Activated CD4-positive, alpha-beta memory T cell treated with anti-CD3 and anti-CD28 coated beads, Interleukin-2, amount 10 ng/mL, durations not matched to agents 7 days and 5 days (primary cell): ENCODE data around the gene TBR1. TPM values are rescaled to one million over a fixed set of nuclear protein-coding genes. Genes with fewer than 3 reads are reported as not detected.

Experiments used
- CTCF ChIA-PET: fragments of 350-600 bp; sonication (Branson Sonifier 250); formaldehyde crosslinking; loops from one replicate; lab custom pipeline; 2021; ENCODE audit warnings: antibody characterized with exemption, inconsistent platforms; lab: Charles Lee
- POLR2A ChIA-PET: fragments of 350-600 bp; sonication (Branson Sonifier 250); formaldehyde crosslinking; loops from one replicate; lab custom pipeline; 2021; ENCODE audit warnings: antibody characterized with exemption; lab: Charles Lee
- DNase-seq: peaks from one replicate; pipeline ENCODE4 v3.0.0-alpha.2; 2020
- H3K27ac Mint-ChIP-seq: one replicate; pipeline ENCODE4 v1.8.0; 2021; ENCODE audit warnings: mild to moderate bottlenecking, mixed read lengths
- H3K27me3 Mint-ChIP-seq: one replicate; pipeline ENCODE4 v1.8.0; 2021; ENCODE audit warnings: mixed read lengths
- H3K36me3 Mint-ChIP-seq: one replicate; pipeline ENCODE4 v1.8.0; 2021; ENCODE audit warnings: low read depth, mixed read lengths
- H3K4me1 Mint-ChIP-seq: one replicate; pipeline ENCODE4 v1.8.0; 2021; ENCODE audit warnings: mixed read lengths
- H3K4me3 Mint-ChIP-seq: one replicate; pipeline ENCODE4 v1.8.0; 2021; ENCODE audit warnings: mild to moderate bottlenecking, mixed read lengths
- H3K9me3 Mint-ChIP-seq: one replicate; pipeline ENCODE4 v1.8.0; 2021; ENCODE audit warnings: mixed read lengths
- total RNA-seq, 2 experiments: library from RNA; stranded (reverse); gene quantifications; one replicate each; pipeline ENCODE4 v1.2.3, GENCODE V29; 2021

Gene TBR1
- total RNA-seq, 2 experiments from 2014 or later = not detected

DNA sequence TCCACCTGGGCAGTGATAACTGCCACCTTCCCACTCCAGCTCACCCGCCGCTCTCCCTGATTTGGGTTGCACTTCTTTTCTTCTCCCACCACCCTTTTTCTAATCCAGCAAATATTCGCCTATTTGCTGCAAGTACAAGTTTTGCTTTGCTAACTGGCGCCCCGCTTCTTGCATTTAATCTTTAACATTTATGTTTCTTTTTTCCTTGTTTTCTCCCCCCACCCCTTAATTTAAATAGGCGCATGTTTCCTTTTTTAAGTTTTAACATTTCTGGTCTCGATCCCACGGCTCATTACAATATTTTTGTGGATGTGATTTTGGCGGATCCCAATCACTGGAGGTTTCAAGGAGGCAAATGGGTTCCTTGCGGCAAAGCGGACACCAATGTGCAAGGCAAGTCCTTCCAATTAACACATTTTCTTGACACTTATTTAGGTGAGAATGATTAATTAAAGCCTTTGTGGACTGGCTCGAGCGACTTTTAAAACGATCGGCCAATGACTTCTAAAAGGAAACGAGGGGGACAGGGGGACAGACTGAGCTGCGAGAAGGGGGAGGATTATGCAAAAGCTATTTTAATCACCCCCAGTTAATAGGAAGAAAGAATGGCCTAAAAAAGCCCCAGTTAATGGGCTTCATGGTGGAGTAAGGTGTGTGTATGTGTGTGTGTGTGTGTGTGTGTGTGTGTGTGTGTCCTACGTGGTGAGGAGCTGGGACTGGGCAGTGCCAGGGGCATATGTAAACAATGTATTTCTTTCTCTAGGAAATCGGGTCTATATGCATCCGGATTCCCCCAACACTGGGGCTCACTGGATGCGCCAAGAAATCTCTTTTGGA, 1.6 kb downstream of the TBR1 start:
- H3K4me3 Mint-ChIP-seq = peak overlapping the region; percentile 21
- peaks cover 49% of the 10 kb centered on the region for H3K4me1 Mint-ChIP-seq
- H3K27ac Mint-ChIP-seq = no peak overlapping the region
- ChIA-PET CTCF (no interaction called here), POLR2A (interaction anchor here (0.6 kb wide), 1 partner anchor 584 kb away, joined by 3 read pairs; no protein-coding TSS in a partner anchor)
- DNase-seq = no peak
- peaks cover 5% of the 10 kb centered on the region for H3K36me3 Mint-ChIP-seq
- no peaks in the 10 kb centered on the region for H3K9me3 Mint-ChIP-seq
- peaks cover 82% of the 10 kb centered on the region for H3K27me3 Mint-ChIP-seq

GRCh38 chr2:161418275-161418714, 2.2 kb downstream of the TBR1 start:
- H3K27me3 Mint-ChIP-seq = peaks cover 89% of the 10 kb centered on the region
- H3K4me3 Mint-ChIP-seq = peak overlapping the region; percentile 18
- DNase-seq = no peak
- peaks cover 5% of the 10 kb centered on the region for H3K36me3 Mint-ChIP-seq
- POLR2A ChIA-PET = no interaction called here
- H3K4me1 Mint-ChIP-seq = peaks cover 53% of the 10 kb centered on the region
- H3K27ac Mint-ChIP-seq = no peak overlapping the region
- CTCF ChIA-PET = no interaction called here
- no peaks in the 10 kb centered on the region for H3K9me3 Mint-ChIP-seq

DNA sequence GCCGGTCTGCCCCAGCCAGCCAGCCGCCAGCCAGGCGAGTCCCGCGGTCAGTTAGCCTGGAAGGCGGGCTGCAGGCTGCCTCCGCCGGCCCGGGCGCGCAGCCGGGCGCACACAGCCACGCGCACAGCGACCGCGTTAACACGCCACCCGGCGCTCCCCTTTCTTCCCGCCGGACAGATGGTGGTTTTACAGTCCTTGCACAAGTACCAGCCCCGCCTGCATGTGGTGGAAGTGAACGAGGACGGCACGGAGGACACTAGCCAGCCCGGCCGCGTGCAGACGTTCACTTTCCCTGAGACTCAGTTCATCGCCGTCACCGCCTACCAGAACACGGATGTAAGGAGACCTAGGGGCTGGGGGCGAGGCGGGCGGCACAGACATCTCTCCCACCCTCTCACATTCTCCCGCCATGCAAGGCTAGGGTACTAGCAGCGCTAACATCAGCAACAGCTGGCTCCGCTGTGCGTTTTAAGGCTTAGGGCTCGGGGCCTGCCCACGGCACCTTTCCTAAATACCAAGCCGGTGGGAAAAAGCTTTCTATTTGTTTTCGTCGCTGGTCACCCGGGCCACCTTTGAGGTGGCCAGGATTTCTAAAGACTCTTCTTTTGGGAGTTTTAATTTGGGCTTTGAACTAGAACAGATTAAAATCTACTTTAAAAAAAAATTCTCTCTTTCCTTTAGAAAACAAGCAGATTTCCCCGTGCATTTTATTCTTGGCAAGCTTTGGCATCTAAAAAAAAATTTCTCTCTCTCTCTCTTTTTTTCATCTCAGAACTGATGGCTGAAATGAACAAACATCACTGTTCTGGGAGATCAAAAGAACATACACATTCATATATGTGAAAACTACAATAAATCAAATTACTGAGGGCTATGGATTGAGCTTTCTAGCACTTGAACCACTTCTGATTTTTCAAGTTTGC, 2.9 kb downstream of the TBR1 start:
- ChIA-PET POLR2A (interaction anchor here (1.0 kb wide), 1 partner anchor 9 kb away, joined by 4 read pairs; no protein-coding TSS in a partner anchor), CTCF (no interaction called here)
- Mint-ChIP-seq H3K27me3 (peaks cover 84% of the 10 kb centered on the region), H3K27ac (no peak overlapping the region), H3K9me3 (no peaks in the 10 kb centered on the region), H3K36me3 (peaks cover 3% of the 10 kb centered on the region), H3K4me3 (peak overlapping the region; percentile 48), H3K4me1 (peaks cover 52% of the 10 kb centered on the region)
- DNase-seq = peak; percentile 20

- H3K27me3 Mint-ChIP-seq = peaks cover 91% of the 10 kb centered on the region
- H3K4me3 Mint-ChIP-seq = no peak overlapping the region
- H3K4me1 Mint-ChIP-seq = peaks cover 58% of the 10 kb centered on the region
- no peak overlapping the region for H3K27ac Mint-ChIP-seq
- DNase-seq = no peak
- ChIA-PET POLR2A (interaction anchor here (1.0 kb wide), 1 partner anchor 9 kb away, joined by 4 read pairs; no protein-coding TSS in a partner anchor), CTCF (no interaction called here)
- no peaks in the 10 kb centered on the region for H3K9me3 Mint-ChIP-seq
- peaks cover 7% of the 10 kb centered on the region for H3K36me3 Mint-ChIP-seq
Observed at GRCh38 chr2:161419638-161420190, 3.6 kb downstream of the TBR1 start.

GRCh38 chr2:161420406-161421074, 4.4 kb downstream of the TBR1 start:
- POLR2A ChIA-PET = interaction anchor here (1.4 kb wide), 1 partner anchor 113 kb away, joined by 5 read pairs; the partner anchor contains the start of gene PSMD14
- Mint-ChIP-seq H3K9me3 (no peaks in the 10 kb centered on the region), H3K4me1 (peaks cover 55% of the 10 kb centered on the region), H3K4me3 (no peak overlapping the region), H3K27me3 (peaks cover 92% of the 10 kb centered on the region), H3K27ac (no peak overlapping the region), H3K36me3 (peaks cover 5% of the 10 kb centered on the region)
- no peak for DNase-seq
- CTCF ChIA-PET = no interaction called here

DNA sequence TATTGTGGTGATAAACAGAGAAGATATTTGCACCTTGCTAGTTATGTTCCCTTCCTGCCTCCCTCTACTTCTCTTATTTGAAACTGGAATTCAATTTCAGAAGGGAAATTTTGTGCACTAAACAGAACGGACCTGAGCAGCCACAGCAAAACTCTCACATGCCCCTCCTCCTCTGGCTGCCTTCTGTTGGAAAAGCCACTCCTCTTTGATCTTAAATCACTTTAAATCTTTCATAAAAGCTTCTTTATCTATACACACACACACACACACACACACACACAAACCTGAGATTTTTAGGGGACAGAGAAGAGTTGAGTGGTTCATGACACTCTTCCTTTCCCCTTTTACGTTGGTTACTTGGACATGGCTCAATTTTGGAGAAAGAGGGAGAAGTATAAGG, 5.6 kb downstream of the TBR1 start:
- CTCF ChIA-PET = no interaction called here
- Mint-ChIP-seq H3K27ac (no peak overlapping the region), H3K4me3 (no peak overlapping the region), H3K4me1 (peaks cover 49% of the 10 kb centered on the region), H3K27me3 (peaks cover 90% of the 10 kb centered on the region), H3K9me3 (no peaks in the 10 kb centered on the region), H3K36me3 (peaks cover 11% of the 10 kb centered on the region)
- DNase-seq = no peak
- POLR2A ChIA-PET = interaction anchor here (1.4 kb wide), 1 partner anchor 114 kb away, joined by 5 read pairs; the partner anchor contains the start of gene PSMD14

GRCh38 chr2:161422816-161423403, 6.8 kb downstream of the TBR1 start:
- peak overlapping the region; percentile 24 for H3K27ac Mint-ChIP-seq
- POLR2A ChIA-PET = no interaction called here
- H3K27me3 Mint-ChIP-seq = peaks cover 87% of the 10 kb centered on the region
- DNase-seq = no peak
- peak overlapping the region; percentile 37 for H3K4me3 Mint-ChIP-seq
- CTCF ChIA-PET = no interaction called here
- H3K9me3 Mint-ChIP-seq = no peaks in the 10 kb centered on the region
- H3K36me3 Mint-ChIP-seq = peaks cover 18% of the 10 kb centered on the region
- peaks cover 47% of the 10 kb centered on the region for H3K4me1 Mint-ChIP-seq

DNA sequence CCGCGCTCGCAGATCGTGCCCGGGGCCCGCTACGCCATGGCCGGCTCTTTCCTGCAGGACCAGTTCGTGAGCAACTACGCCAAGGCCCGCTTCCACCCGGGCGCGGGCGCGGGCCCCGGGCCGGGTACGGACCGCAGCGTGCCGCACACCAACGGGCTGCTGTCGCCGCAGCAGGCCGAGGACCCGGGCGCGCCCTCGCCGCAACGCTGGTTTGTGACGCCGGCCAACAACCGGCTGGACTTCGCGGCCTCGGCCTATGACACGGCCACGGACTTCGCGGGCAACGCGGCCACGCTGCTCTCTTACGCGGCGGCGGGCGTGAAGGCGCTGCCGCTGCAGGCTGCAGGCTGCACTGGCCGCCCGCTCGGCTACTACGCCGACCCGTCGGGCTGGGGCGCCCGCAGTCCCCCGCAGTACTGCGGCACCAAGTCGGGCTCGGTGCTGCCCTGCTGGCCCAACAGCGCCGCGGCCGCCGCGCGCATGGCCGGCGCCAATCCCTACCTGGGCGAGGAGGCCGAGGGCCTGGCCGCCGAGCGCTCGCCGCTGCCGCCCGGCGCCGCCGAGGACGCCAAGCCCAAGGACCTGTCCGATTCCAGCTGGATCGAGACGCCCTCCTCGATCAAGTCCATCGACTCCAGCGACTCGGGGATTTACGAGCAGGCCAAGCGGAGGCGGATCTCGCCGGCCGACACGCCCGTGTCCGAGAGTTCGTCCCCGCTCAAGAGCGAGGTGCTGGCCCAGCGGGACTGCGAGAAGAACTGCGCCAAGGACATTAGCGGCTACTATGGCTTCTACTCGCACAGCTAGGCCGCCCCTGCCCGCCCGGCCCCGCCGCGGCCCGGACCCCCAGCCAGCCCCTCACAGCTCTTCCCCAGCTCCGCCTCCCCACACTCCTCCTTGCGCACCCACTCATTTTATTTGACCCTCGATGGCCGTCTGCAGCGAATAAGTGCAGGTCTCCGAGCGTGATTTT, 7.6 kb downstream of the TBR1 start:
- Mint-ChIP-seq H3K4me3 (peak overlapping the region; percentile 64), H3K9me3 (no peaks in the 10 kb centered on the region), H3K4me1 (peaks cover 41% of the 10 kb centered on the region), H3K27me3 (peaks cover 85% of the 10 kb centered on the region), H3K36me3 (peaks cover 18% of the 10 kb centered on the region), H3K27ac (peak overlapping the region; percentile 69)
- CTCF ChIA-PET = no interaction called here
- POLR2A ChIA-PET = no interaction called here
- no peak for DNase-seq

DNA sequence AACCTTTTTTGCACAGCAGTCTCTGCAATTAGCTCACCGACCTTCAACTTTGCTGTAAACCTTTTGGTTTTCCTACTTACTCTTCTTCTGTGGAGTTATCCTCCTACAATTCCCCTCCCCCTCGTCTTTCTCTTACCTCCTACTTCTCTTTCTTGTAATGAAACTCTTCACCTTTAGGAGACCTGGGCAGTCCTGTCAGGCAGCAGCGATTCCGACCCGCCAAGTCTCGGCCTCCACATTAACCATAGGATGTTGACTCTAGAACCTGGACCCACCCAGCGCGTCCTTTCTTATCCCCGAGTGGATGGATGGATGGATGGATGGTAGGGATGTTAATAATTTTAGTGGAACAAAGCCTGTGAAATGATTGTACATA, 8.3 kb downstream of the TBR1 start:
- POLR2A ChIA-PET = no interaction called here
- Mint-ChIP-seq H3K27ac (peak overlapping the region; percentile 69), H3K36me3 (peaks cover 18% of the 10 kb centered on the region), H3K9me3 (no peaks in the 10 kb centered on the region), H3K4me1 (peaks cover 36% of the 10 kb centered on the region), H3K27me3 (peaks cover 85% of the 10 kb centered on the region), H3K4me3 (peak overlapping the region; percentile 64)
- no peak for DNase-seq
- CTCF ChIA-PET = no interaction called here

GRCh38 chr2:161424891-161425727, 9.0 kb downstream of the TBR1 start:
- no peak for DNase-seq
- H3K4me1 Mint-ChIP-seq = peaks cover 36% of the 10 kb centered on the region
- ChIA-PET POLR2A (no interaction called here), CTCF (no interaction called here)
- H3K27ac Mint-ChIP-seq = no peak overlapping the region
- H3K4me3 Mint-ChIP-seq = no peak overlapping the region
- H3K27me3 Mint-ChIP-seq = peaks cover 83% of the 10 kb centered on the region
- H3K9me3 Mint-ChIP-seq = no peaks in the 10 kb centered on the region
- H3K36me3 Mint-ChIP-seq = peaks cover 18% of the 10 kb centered on the region
